Trophoblast cell (in vitro differentiated cells and primary cell): ENCODE measurements around the gene ETDB.
"Not testable (repeated sequence)": the region's sequence is repeated elsewhere in the genome, so short reads cannot be mapped to it uniquely, and the experiment has no call there.

Source experiments
- DNase-seq, 2 donors: peaks; one replicate each; pipeline ENCODE4 v3.0.0-alpha.2; 2016
- H2AFZ ChIP-seq: 2 replicates; pipeline ENCODE4 v1.6.1; 2013; ENCODE audit warnings: low read length, moderate library complexity, mild to moderate bottlenecking; ENCODE audit not compliant: insufficient read depth, poor library complexity
- H2AK5ac ChIP-seq: 2 replicates; pipeline ENCODE4 v1.6.1; 2013; ENCODE audit warnings: mild to moderate bottlenecking, low read length
- H2BK120ac ChIP-seq: 2 replicates; pipeline ENCODE4 v1.6.1; 2013; ENCODE audit warnings: low read length, mild to moderate bottlenecking, moderate library complexity; ENCODE audit not compliant: insufficient read depth, poor library complexity
- H2BK12ac ChIP-seq: 2 replicates; pipeline ENCODE4 v1.6.1; 2013; ENCODE audit warnings: mild to moderate bottlenecking, low read length, moderate library complexity
- H2BK5ac ChIP-seq: 2 replicates; pipeline ENCODE4 v1.6.1; 2013; ENCODE audit warnings: low read length, low read depth, moderate library complexity, mild to moderate bottlenecking; ENCODE audit not compliant: poor library complexity
- H3K14ac ChIP-seq: 2 replicates; pipeline ENCODE4 v1.6.1; 2013; ENCODE audit warnings: mild to moderate bottlenecking, low read length
- H3K18ac ChIP-seq: 2 replicates; pipeline ENCODE4 v1.6.1; 2013; ENCODE audit warnings: mild to moderate bottlenecking, low read length
- H3K23ac ChIP-seq: 2 replicates; pipeline ENCODE4 v1.6.1; 2013; ENCODE audit warnings: low read length
- H3K27ac ChIP-seq: 2 replicates; pipeline ENCODE4 v1.5.1; 2013; ENCODE audit warnings: low read depth, mild to moderate bottlenecking, inconsistent platforms, low read length, moderate library complexity
- H3K27me3 ChIP-seq: 2 replicates; pipeline ENCODE4 v1.6.1; 2013; ENCODE audit warnings: inconsistent platforms, mild to moderate bottlenecking, low read length, moderate library complexity; ENCODE audit not compliant: insufficient read depth
- H3K36me3 ChIP-seq, 2 experiments: 1 replicate in 1 of 2; 2 replicates in 1 of 2; pipeline ENCODE4 v1.6.1; 2013; ENCODE audit warnings: low read length in 2 of 2, mild to moderate bottlenecking in 2 of 2, moderate library complexity in 1 of 2; ENCODE audit not compliant: insufficient read depth in 2 of 2, control insufficient read depth in 1 of 2
- H3K4ac ChIP-seq: 2 replicates; pipeline ENCODE4 v1.6.1; 2013; ENCODE audit warnings: low read depth, mild to moderate bottlenecking, low read length, moderate library complexity
- H3K4me1 ChIP-seq, 2 experiments: 1 replicate in 1 of 2; 2 replicates in 1 of 2; pipeline ENCODE4 v1.6.1; 2013; ENCODE audit warnings: low read length in 2 of 2, mild to moderate bottlenecking in 2 of 2, moderate library complexity in 1 of 2; ENCODE audit not compliant: insufficient read depth in 2 of 2, control insufficient read depth in 1 of 2
- H3K4me2 ChIP-seq: 2 replicates; pipeline ENCODE4 v1.6.1; 2013; ENCODE audit warnings: inconsistent platforms, mild to moderate bottlenecking, low read length, moderate library complexity
- H3K4me3 ChIP-seq: 2 replicates; pipeline ENCODE4 v1.5.1; 2013; ENCODE audit warnings: mild to moderate bottlenecking, low read depth, low read length, inconsistent platforms
- H3K79me1 ChIP-seq: one replicate; pipeline ENCODE4 v1.6.1; 2013; ENCODE audit warnings: low read length
- H3K79me2 ChIP-seq: 2 replicates; pipeline ENCODE4 v1.6.1; 2013; ENCODE audit warnings: low read length, mild to moderate bottlenecking; ENCODE audit not compliant: control insufficient read depth, insufficient read depth, poor library complexity
- H3K9ac ChIP-seq: 2 replicates; pipeline ENCODE4 v1.6.1; 2013; ENCODE audit warnings: mild to moderate bottlenecking, low read length
- H3K9me3 ChIP-seq: 2 replicates; pipeline ENCODE4 v1.6.1; 2013; ENCODE audit warnings: low read depth, mild to moderate bottlenecking, control low read depth, inconsistent platforms, low read length; ENCODE audit not compliant: insufficient read depth
- H4K12ac ChIP-seq: 2 replicates; pipeline ENCODE4 v1.6.1; 2013; ENCODE audit warnings: low read depth, mild to moderate bottlenecking, low read length, moderate library complexity
- H4K8ac ChIP-seq: 2 replicates; pipeline ENCODE4 v1.6.1; 2013; ENCODE audit warnings: low read depth, mild to moderate bottlenecking, low read length, moderate library complexity
- H4K91ac ChIP-seq: one replicate; pipeline ENCODE4 v1.6.1; 2013; ENCODE audit warnings: low read depth, mild to moderate bottlenecking, low read length, moderate library complexity
- whole genome bisulfite sequencing: extraction: QIAGEN DNeasy Blood & Tissue Kit; methylation state at CpG from one replicate; pipeline ENCODE4 v1.1.7; 2013; ENCODE audit warnings: missing lambda C conversion rate; ENCODE audit not compliant: insufficient read length, insufficient coverage; ENCODE audit errors: extremely low coverage; 5-methylcytosine and 5-hydroxymethylcytosine counted together

Gene ETDB

GRCh38 chrX:135112096-135112729 lies 8.1 kb downstream of the ETDB start:
- H3K79me2 ChIP-seq: no peaks in the 10 kb centered on the region
- H3K4me3 ChIP-seq: no peak overlapping the region
- H3K4me2 ChIP-seq: no peak overlapping the region
- H4K91ac ChIP-seq: no peak overlapping the region
- no peaks in the 10 kb centered on the region for H3K79me1 ChIP-seq
- H3K27me3 ChIP-seq: no peaks in the 10 kb centered on the region
- no peak overlapping the region for H2AFZ ChIP-seq
- WGBS: no CpG with 5 or more reads among the region's 5 CpGs
- no peak overlapping the region for H3K14ac ChIP-seq
- H2AK5ac ChIP-seq: no peak overlapping the region
- no peak overlapping the region for H3K18ac ChIP-seq
- no peak overlapping the region for H2BK12ac ChIP-seq
- H3K4ac ChIP-seq: no peak overlapping the region
- H3K27ac ChIP-seq: no peak overlapping the region
- H2BK120ac ChIP-seq: no peak overlapping the region
- no peak overlapping the region for H2BK5ac ChIP-seq
- H3K9me3 ChIP-seq: no peaks in the 10 kb centered on the region
- peak; percentile 3 to 64 for DNase-seq
- no peak overlapping the region for H4K12ac ChIP-seq
- H3K36me3 ChIP-seq: no peaks in the 10 kb centered on the region
- no peak overlapping the region for H3K9ac ChIP-seq
- H4K8ac ChIP-seq: no peak overlapping the region
- no peak overlapping the region for H3K23ac ChIP-seq
- H3K4me1 ChIP-seq: no peaks in the 10 kb centered on the region

GRCh38 chrX:135109554-135109953 lies 10.8 kb downstream of the ETDB start:
- H3K14ac ChIP-seq: no peak overlapping the region
- H3K9ac ChIP-seq: no peak overlapping the region
- H3K4ac ChIP-seq: no peak overlapping the region
- no peak overlapping the region for H3K4me3 ChIP-seq
- H3K36me3 ChIP-seq: no peaks in the 10 kb centered on the region
- H3K18ac ChIP-seq: no peak overlapping the region
- H2BK120ac ChIP-seq: no peak overlapping the region
- H3K4me1 ChIP-seq: no peaks in the 10 kb centered on the region
- no peak overlapping the region for H4K12ac ChIP-seq
- H3K79me1 ChIP-seq: no peaks in the 10 kb centered on the region
- H3K27me3 ChIP-seq: no peaks in the 10 kb centered on the region
- H3K4me2 ChIP-seq: no peak overlapping the region
- no peak overlapping the region for H4K91ac ChIP-seq
- no CpG with 5 or more reads among the region's 3 CpGs for WGBS
- no peak overlapping the region for H2BK12ac ChIP-seq
- no peaks in the 10 kb centered on the region for H3K79me2 ChIP-seq
- DNase-seq: no peak
- H3K27ac ChIP-seq: no peak overlapping the region
- no peaks in the 10 kb centered on the region for H3K9me3 ChIP-seq
- no peak overlapping the region for H4K8ac ChIP-seq
- no peak overlapping the region for H3K23ac ChIP-seq
- no peak overlapping the region for H2AK5ac ChIP-seq
- no peak overlapping the region for H2BK5ac ChIP-seq
- H2AFZ ChIP-seq: no peak overlapping the region

- no peak overlapping the region for H3K9ac ChIP-seq
- no peak overlapping the region for H3K23ac ChIP-seq
- peak in 1 of 2 donors; percentile 13 for DNase-seq
- H4K12ac ChIP-seq: no peak overlapping the region
- no peaks in the 10 kb centered on the region for H3K9me3 ChIP-seq
- no peak overlapping the region for H2BK120ac ChIP-seq
- no peak overlapping the region for H3K4me2 ChIP-seq
- H3K4ac ChIP-seq: no peak overlapping the region
- H2AFZ ChIP-seq: no peak overlapping the region
- no peaks in the 10 kb centered on the region for H3K27me3 ChIP-seq
- no peak overlapping the region for H4K8ac ChIP-seq
- H2AK5ac ChIP-seq: no peak overlapping the region
- no peak overlapping the region for H4K91ac ChIP-seq
- H3K18ac ChIP-seq: no peak overlapping the region
- no peak overlapping the region for H3K14ac ChIP-seq
- no peak overlapping the region for H2BK12ac ChIP-seq
- peaks cover 0 to 2% of the 10 kb centered on the region in 2 experiments for H3K36me3 ChIP-seq
- no peak overlapping the region for H3K4me3 ChIP-seq
- WGBS: no CpG with 5 or more reads among the region's 10 CpGs
- no peak overlapping the region for H3K27ac ChIP-seq
- no peaks in the 10 kb centered on the region for H3K4me1 ChIP-seq
- H3K79me1 ChIP-seq: peaks cover 3% of the 10 kb centered on the region
- no peak overlapping the region for H2BK5ac ChIP-seq
- H3K79me2 ChIP-seq: no peaks in the 10 kb centered on the region
These were observed 20.9 kb downstream of the ETDB start for GRCh38 chrX:135099493-135099783.

- not testable (repeated sequence) for H3K9me3 ChIP-seq, H2BK5ac ChIP-seq, H3K27me3 ChIP-seq, H3K36me3 ChIP-seq, H3K79me1 ChIP-seq, H2AK5ac ChIP-seq, H3K14ac ChIP-seq, H3K79me2 ChIP-seq, H3K4me1 ChIP-seq, DNase-seq, H2AFZ ChIP-seq, H2BK120ac ChIP-seq, H3K27ac ChIP-seq, H4K12ac ChIP-seq, H3K18ac ChIP-seq, H4K8ac ChIP-seq, H2BK12ac ChIP-seq, H3K4ac ChIP-seq, H4K91ac ChIP-seq, H3K9ac ChIP-seq, H3K23ac ChIP-seq
- WGBS: no CpG with 5 or more reads among the region's 15 CpGs
- Histone ChIP-seq H3K4me2 (peak overlapping the region; percentile 84), H3K4me3 (peak overlapping the region; percentile 72)
These were observed 23.1 kb downstream of the ETDB start for GRCh38 chrX:135097196-135097744.
